ENCODE measurements around the gene DIP2C.
"Not testable (repeated sequence)": the region's sequence is repeated elsewhere in the genome, so short reads cannot be mapped to it uniquely, and the experiment has no call there.

DIP2C gene

GRCh38 chr10:278707-279106 is 410.8 kb downstream of the DIP2C start:
- DNase-seq (ENCODE audit: low read depth, low spot score), result no peak

GRCh38 chr10:277963-278362 is 411.5 kb downstream of the DIP2C start:
- no peak for DNase-seq (ENCODE audit: low read depth, low spot score)

- DNase-seq (ENCODE audit: low read depth, low spot score), result no peak
Observed at GRCh38 chr10:275680-276079, 413.8 kb downstream of the DIP2C start.

GRCh38 chr10:274866-275265 is 414.6 kb downstream of the DIP2C start:
- DNase-seq (ENCODE audit: low read depth, low spot score), result no peak

GRCh38 chr10:273088-273487 is 416.4 kb downstream of the DIP2C start:
- DNase-seq (ENCODE audit: low read depth, low spot score), result no peak

GRCh38 chr10:271722-272121 is 417.7 kb downstream of the DIP2C start:
- no peak for DNase-seq (ENCODE audit: low read depth, low spot score)

- DNase-seq (ENCODE audit: low read depth, low spot score), result no peak
Observed at GRCh38 chr10:271201-271600, 418.3 kb downstream of the DIP2C start.

- DNase-seq (ENCODE audit: low read depth, low spot score), result no peak
Observed at GRCh38 chr10:269440-270074, 419.9 kb downstream of the DIP2C start.

GRCh38 chr10:267705-268104 is 421.8 kb downstream of the DIP2C start:
- no peak for DNase-seq (ENCODE audit: low read depth, low spot score)

GRCh38 chr10:266974-267425 is 422.5 kb downstream of the DIP2C start:
- no peak for DNase-seq (ENCODE audit: low read depth, low spot score)

GRCh38 chr10:265816-266588 is 423.5 kb downstream of the DIP2C start:
- not testable (repeated sequence) for DNase-seq (ENCODE audit: low read depth, low spot score)

- DNase-seq (ENCODE audit: low read depth, low spot score), result not testable (repeated sequence)
Observed at GRCh38 chr10:265074-265440, 424.4 kb downstream of the DIP2C start.

GRCh38 chr10:264160-265073 is 425.1 kb downstream of the DIP2C start:
- DNase-seq (ENCODE audit: low read depth, low spot score), result not testable (repeated sequence)

- DNase-seq (ENCODE audit: low read depth, low spot score), result no peak
Observed at GRCh38 chr10:260819-261429, 428.5 kb downstream of the DIP2C start.

- DNase-seq (ENCODE audit: low read depth, low spot score), result no peak
Observed at GRCh38 chr10:251982-252582, 437.4 kb downstream of the DIP2C start.

GRCh38 chr10:248307-248706 is 441.2 kb downstream of the DIP2C start:
- no peak for DNase-seq (ENCODE audit: low read depth, low spot score)

GRCh38 chr10:247480-247879 is 442.0 kb downstream of the DIP2C start:
- DNase-seq (ENCODE audit: low read depth, low spot score), result no peak

- no peak for DNase-seq (ENCODE audit: low read depth, low spot score)
Observed at GRCh38 chr10:246431-246830, 443.0 kb downstream of the DIP2C start.

GRCh38 chr10:244227-244626 is 445.2 kb downstream of the DIP2C start:
- DNase-seq (ENCODE audit: low read depth, low spot score), result no peak

GRCh38 chr10:241966-242643 is 447.4 kb downstream of the DIP2C start:
- no peak for DNase-seq (ENCODE audit: low read depth, low spot score)

- no peak for DNase-seq (ENCODE audit: low read depth, low spot score)
Observed at GRCh38 chr10:241451-241850, 448.0 kb downstream of the DIP2C start.

Measured in ELF-1 (cell line).